HepG2 (cell line): ENCODE measurements around the gene GPR162. TPM values are rescaled to one million over a fixed set of nuclear protein-coding genes. Genes with fewer than 3 reads are reported as not detected.

Experiments
- AGO2 ChIP-seq: fragments of 200-400 bp; formaldehyde crosslinking; optimal IDR thresholded peaks from 2 replicates; pipeline ENCODE3; 2017; ENCODE audit warnings: mild to moderate bottlenecking, low read depth, low read length, moderate library complexity
- HNF4A ChIP-seq: sonication (generic); formaldehyde crosslinking; IDR thresholded peaks from 2 replicates; pipeline ENCODE4 v1.4.0; 2020; ENCODE audit warnings: missing genetic modification reagents
- PAX8 ChIP-seq: sonication (generic); formaldehyde crosslinking; IDR thresholded peaks from 2 replicates; pipeline ENCODE4 v1.8.0; 2022; ENCODE audit warnings: mild to moderate bottlenecking, missing genetic modification reagents, borderline replicate concordance
- SMAD3 ChIP-seq: sonication (generic); formaldehyde crosslinking; IDR thresholded peaks from 2 replicates; pipeline ENCODE4 v1.4.0; 2020; ENCODE audit warnings: missing genetic modification reagents
- SSRP1 ChIP-seq: IDR thresholded peaks from 2 replicates; pipeline ENCODE4 v1.6.1; 2016; ENCODE audit warnings: control low read depth
- ZFX ChIP-seq: sonication (generic); formaldehyde crosslinking; IDR thresholded peaks from 2 replicates; pipeline ENCODE4 v1.4.0; 2020; ENCODE audit warnings: mild to moderate bottlenecking, low read depth, missing genetic modification reagents, moderate library complexity
- ZMAT3 ChIP-seq: sonication (generic); formaldehyde crosslinking; conservative IDR thresholded peaks from 2 replicates; pipeline ENCODE4 v1.7.0; 2021; ENCODE audit warnings: missing genetic modification reagents
- ZNF350 ChIP-seq: sonication (generic); formaldehyde crosslinking; IDR thresholded peaks from 2 replicates; pipeline ENCODE4 v1.4.0; 2020; ENCODE audit warnings: mild to moderate bottlenecking, low read depth, missing genetic modification reagents, borderline replicate concordance
- ZNF496 ChIP-seq: sonication (generic); formaldehyde crosslinking; IDR thresholded peaks from 2 replicates; pipeline ENCODE4 v1.8.1; 2023; ENCODE audit warnings: mild to moderate bottlenecking, moderate library complexity, missing genetic modification reagents; ENCODE audit not compliant: insufficient replicate concordance
- ZNF549 ChIP-seq: sonication (generic); formaldehyde crosslinking; IDR thresholded peaks from 2 replicates; pipeline ENCODE4 v1.5.0; 2020; ENCODE audit warnings: missing genetic modification reagents
- ZNF75D ChIP-seq: sonication (generic); formaldehyde crosslinking; IDR thresholded peaks from 2 replicates; pipeline ENCODE4 v1.8.1; 2023; ENCODE audit warnings: missing genetic modification reagents, mild to moderate bottlenecking, borderline replicate concordance
- ZNF761 ChIP-seq: sonication (generic); formaldehyde crosslinking; conservative IDR thresholded peaks from 2 replicates; pipeline ENCODE4 v1.4.0; 2020; ENCODE audit warnings: mild to moderate bottlenecking, missing genetic modification reagents
- polyA plus RNA-seq, 8 experiments: library from polyadenylated mRNA; depleted of rRNA in 3 of 8; stranded (reverse) in 7 of 8; unstranded in 1 of 8; fragments of >200 nt; fragmentation: Illumina TruSeq in 4 of 8; extraction: Trizol in 4 of 8; gene quantifications; 2 replicates each; pipeline versions ENCODE4 v1.2.1 to v1.2.3, GENCODE V29; 2011 to 2016; ENCODE audit warnings: low read depth in 4 of 8, missing spikeins in 1 of 8, mixed read lengths in 1 of 8; ENCODE audit not compliant: insufficient read depth in 1 of 8
- total RNA-seq, 5 experiments: library from RNA; depleted of rRNA; stranded (reverse); fragments of >200 nt; fragmentation: Illumina TruSeq; extraction: Trizol; gene quantifications; 2 replicates each; pipeline ENCODE4 v1.2.3, GENCODE V29; 2016; ENCODE audit warnings: low read depth in 1 of 5
- TF ChIP-seq, protein P1 (sequence below): sonication (generic); formaldehyde crosslinking; IDR thresholded peaks from 2 replicates; pipeline ENCODE4 v1.4.0; 2020; ENCODE audit warnings: mild to moderate bottlenecking, missing genetic modification reagents
- TF ChIP-seq, protein P2 (sequence below): sonication (generic); formaldehyde crosslinking; IDR thresholded peaks from 2 replicates; pipeline ENCODE4 v1.5.1; 2020; ENCODE audit warnings: mild to moderate bottlenecking, missing genetic modification reagents, borderline replicate concordance
- TF ChIP-seq, protein P3 (sequence below): sonication (generic); formaldehyde crosslinking; IDR thresholded peaks from 2 replicates; pipeline ENCODE4 v1.5.1; 2020; ENCODE audit warnings: missing genetic modification reagents, mild to moderate bottlenecking, borderline replicate concordance
- TF ChIP-seq, protein P4 (sequence below): IDR thresholded peaks from 2 replicates; pipeline ENCODE4 v1.6.1; 2016; ENCODE audit warnings: missing compliant biosample characterization, missing genetic modification reagents, borderline replicate concordance

GPR162 gene
- total and polyA plus RNA-seq, 2 of the 13 experiments (the other 11 are each of a cell fraction or from before 2014, with no cell fraction given) = 0.08 TPM; not detected in 1

- TF ChIP-seq, protein P1, sequence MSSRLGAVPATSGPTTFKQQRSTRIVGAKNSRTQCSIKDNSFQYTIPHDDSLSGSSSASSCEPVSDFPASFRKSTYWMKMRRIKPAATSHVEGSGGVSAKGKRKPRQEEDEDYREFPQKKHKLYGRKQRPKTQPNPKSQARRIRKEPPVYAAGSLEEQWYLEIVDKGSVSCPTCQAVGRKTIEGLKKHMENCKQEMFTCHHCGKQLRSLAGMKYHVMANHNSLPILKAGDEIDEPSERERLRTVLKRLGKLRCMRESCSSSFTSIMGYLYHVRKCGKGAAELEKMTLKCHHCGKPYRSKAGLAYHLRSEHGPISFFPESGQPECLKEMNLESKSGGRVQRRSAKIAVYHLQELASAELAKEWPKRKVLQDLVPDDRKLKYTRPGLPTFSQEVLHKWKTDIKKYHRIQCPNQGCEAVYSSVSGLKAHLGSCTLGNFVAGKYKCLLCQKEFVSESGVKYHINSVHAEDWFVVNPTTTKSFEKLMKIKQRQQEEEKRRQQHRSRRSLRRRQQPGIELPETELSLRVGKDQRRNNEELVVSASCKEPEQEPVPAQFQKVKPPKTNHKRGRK (CRISPR knock-in tag) = no peak
- TF ChIP-seq SSRP1 (CRISPR knock-in tag) (no peak), AGO2 (peak; percentile 94), ZNF496 (CRISPR knock-in tag) (no peak), ZFX (CRISPR knock-in tag) (peak; percentile 77; the same call in 1 of the 2 replicates), ZNF350 (CRISPR knock-in tag) (peak; percentile 77), HNF4A (CRISPR knock-in tag) (peak; percentile 48; the same call in 1 of the 2 replicates), ZNF761 (CRISPR knock-in tag) (peak; percentile 81; the same call in 1 of the 2 replicates), ZNF75D (CRISPR knock-in tag) (no peak), SMAD3 (CRISPR knock-in tag) (no peak), ZNF549 (CRISPR knock-in tag) (no peak), ZMAT3 (CRISPR knock-in tag) (no peak), PAX8 (CRISPR knock-in tag) (peak; percentile 76; the same call in 1 of the 2 replicates)
- TF ChIP-seq, protein P2, sequence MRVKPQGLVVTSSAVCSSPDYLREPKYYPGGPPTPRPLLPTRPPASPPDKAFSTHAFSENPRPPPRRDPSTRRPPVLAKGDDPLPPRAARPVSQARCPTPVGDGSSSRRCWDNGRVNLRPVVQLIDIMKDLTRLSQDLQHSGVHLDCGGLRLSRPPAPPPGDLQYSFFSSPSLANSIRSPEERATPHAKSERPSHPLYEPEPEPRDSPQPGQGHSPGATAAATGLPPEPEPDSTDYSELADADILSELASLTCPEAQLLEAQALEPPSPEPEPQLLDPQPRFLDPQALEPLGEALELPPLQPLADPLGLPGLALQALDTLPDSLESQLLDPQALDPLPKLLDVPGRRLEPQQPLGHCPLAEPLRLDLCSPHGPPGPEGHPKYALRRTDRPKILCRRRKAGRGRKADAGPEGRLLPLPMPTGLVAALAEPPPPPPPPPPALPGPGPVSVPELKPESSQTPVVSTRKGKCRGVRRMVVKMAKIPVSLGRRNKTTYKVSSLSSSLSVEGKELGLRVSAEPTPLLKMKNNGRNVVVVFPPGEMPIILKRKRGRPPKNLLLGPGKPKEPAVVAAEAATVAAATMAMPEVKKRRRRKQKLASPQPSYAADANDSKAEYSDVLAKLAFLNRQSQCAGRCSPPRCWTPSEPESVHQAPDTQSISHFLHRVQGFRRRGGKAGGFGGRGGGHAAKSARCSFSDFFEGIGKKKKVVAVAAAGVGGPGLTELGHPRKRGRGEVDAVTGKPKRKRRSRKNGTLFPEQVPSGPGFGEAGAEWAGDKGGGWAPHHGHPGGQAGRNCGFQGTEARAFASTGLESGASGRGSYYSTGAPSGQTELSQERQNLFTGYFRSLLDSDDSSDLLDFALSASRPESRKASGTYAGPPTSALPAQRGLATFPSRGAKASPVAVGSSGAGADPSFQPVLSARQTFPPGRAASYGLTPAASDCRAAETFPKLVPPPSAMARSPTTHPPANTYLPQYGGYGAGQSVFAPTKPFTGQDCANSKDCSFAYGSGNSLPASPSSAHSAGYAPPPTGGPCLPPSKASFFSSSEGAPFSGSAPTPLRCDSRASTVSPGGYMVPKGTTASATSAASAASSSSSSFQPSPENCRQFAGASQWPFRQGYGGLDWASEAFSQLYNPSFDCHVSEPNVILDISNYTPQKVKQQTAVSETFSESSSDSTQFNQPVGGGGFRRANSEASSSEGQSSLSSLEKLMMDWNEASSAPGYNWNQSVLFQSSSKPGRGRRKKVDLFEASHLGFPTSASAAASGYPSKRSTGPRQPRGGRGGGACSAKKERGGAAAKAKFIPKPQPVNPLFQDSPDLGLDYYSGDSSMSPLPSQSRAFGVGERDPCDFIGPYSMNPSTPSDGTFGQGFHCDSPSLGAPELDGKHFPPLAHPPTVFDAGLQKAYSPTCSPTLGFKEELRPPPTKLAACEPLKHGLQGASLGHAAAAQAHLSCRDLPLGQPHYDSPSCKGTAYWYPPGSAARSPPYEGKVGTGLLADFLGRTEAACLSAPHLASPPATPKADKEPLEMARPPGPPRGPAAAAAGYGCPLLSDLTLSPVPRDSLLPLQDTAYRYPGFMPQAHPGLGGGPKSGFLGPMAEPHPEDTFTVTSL (CRISPR knock-in tag) = peak; percentile 12; the same call in 1 of the 2 replicates
- TF ChIP-seq, protein P3, sequence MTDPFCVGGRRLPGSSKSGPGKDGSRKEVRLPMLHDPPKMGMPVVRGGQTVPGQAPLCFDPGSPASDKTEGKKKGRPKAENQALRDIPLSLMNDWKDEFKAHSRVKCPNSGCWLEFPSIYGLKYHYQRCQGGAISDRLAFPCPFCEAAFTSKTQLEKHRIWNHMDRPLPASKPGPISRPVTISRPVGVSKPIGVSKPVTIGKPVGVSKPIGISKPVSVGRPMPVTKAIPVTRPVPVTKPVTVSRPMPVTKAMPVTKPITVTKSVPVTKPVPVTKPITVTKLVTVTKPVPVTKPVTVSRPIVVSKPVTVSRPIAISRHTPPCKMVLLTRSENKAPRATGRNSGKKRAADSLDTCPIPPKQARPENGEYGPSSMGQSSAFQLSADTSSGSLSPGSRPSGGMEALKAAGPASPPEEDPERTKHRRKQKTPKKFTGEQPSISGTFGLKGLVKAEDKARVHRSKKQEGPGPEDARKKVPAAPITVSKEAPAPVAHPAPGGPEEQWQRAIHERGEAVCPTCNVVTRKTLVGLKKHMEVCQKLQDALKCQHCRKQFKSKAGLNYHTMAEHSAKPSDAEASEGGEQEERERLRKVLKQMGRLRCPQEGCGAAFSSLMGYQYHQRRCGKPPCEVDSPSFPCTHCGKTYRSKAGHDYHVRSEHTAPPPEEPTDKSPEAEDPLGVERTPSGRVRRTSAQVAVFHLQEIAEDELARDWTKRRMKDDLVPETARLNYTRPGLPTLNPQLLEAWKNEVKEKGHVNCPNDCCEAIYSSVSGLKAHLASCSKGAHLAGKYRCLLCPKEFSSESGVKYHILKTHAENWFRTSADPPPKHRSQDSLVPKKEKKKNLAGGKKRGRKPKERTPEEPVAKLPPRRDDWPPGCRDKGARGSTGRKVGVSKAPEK (CRISPR knock-in tag) = no peak
- TF ChIP-seq, protein P4, sequence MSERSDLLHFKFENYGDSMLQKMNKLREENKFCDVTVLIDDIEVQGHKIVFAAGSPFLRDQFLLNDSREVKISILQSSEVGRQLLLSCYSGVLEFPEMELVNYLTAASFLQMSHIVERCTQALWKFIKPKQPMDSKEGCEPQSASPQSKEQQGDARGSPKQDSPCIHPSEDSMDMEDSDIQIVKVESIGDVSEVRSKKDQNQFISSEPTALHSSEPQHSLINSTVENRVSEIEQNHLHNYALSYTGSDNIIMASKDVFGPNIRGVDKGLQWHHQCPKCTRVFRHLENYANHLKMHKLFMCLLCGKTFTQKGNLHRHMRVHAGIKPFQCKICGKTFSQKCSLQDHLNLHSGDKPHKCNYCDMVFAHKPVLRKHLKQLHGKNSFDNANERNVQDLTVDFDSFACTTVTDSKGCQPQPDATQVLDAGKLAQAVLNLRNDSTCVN = no peak; the same call in 1 of the 2 replicates
Measured at GRCh38 chr12:6872073-6873048, 50.7 kb downstream of the GPR162 start (continued).
